Urinary bladder (tissue), 4 donors: ENCODE measurements around the gene ANXA4. TPM values are rescaled to one million over a fixed set of nuclear protein-coding genes. Genes with fewer than 3 reads are reported as not detected.

Experiments used
- DNase-seq: peaks from one replicate; pipeline ENCODE4 v3.0.0-alpha.2; 2015; ENCODE audit errors: extremely low spot score
- H3K27ac ChIP-seq: one replicate; pipeline ENCODE4 v1.5.1; 2013; ENCODE audit warnings: low read depth, mild to moderate bottlenecking, moderate library complexity
- H3K36me3 ChIP-seq: one replicate; pipeline ENCODE4 v1.6.1; 2013; ENCODE audit warnings: mild to moderate bottlenecking, moderate library complexity; ENCODE audit not compliant: insufficient read depth
- H3K4me1 ChIP-seq: one replicate; pipeline ENCODE4 v1.6.1; 2013; ENCODE audit warnings: mild to moderate bottlenecking, moderate library complexity; ENCODE audit not compliant: insufficient read depth
- H3K4me3 ChIP-seq: one replicate; pipeline ENCODE4 v1.5.1; 2013; ENCODE audit warnings: low read depth, low read length
- WGBS: extraction: QIAGEN DNeasy Blood & Tissue Kit; methylation state at CpG from one replicate; pipeline ENCODE4 v1.1.7; 2013; 5-methylcytosine and 5-hydroxymethylcytosine counted together
- polyA plus RNA-seq: library from polyadenylated mRNA; stranded (reverse); fragments of 200-250 nt; gene quantifications from one replicate; pipeline ENCODE4 v1.2.3, GENCODE V29; 2013
- small RNA-seq: library from RNA; depleted of rRNA; stranded (forward); fragments of <200 nt; gene quantifications from one replicate; pipeline ENCODE3, GENCODE V24; 2014
- total RNA-seq: library from RNA; depleted of rRNA; stranded (reverse); fragments of >200 nt; gene quantifications from one replicate; pipeline ENCODE4 v1.2.3, GENCODE V29; 2014
- donor health status: healthy with polysubstance abuse.
- donor health status: healthy.

Gene ANXA4
- total and polyA plus RNA-seq, 2 donors: 27.1 to 68.0 TPM

- Histone ChIP-seq H3K4me3 (no peak overlapping the region), H3K27ac (no peak overlapping the region), H3K4me1 (no peaks in the 10 kb centered on the region), H3K36me3 (no peaks in the 10 kb centered on the region)
- DNase-seq: no peak
- WGBS: 53% methylated on average over 1 of the region's 1 CpG
Observed at GRCh38 chr2:69863298-69863697, 121.4 kb downstream of the ANXA4 start.

Small RNAs within 50 kb of the gene (small RNA-seq; reads per million reads assigned to genes)
- gene RPL23AP92: not detected

Other genes starting within 250 kb of the ANXA4 start
- gene AAK1, start 98.4 kb upstream of the ANXA4 start, total RNA-seq: 51.5 TPM
- gene AAK1, start 98.4 kb upstream of the ANXA4 start, polyA plus RNA-seq: 9.3 TPM
- 26.8 TPM for gene GMCL1, start 87.5 kb downstream of the ANXA4 start, total RNA-seq
- 11.2 TPM for gene GMCL1, start 87.5 kb downstream of the ANXA4 start, polyA plus RNA-seq
- gene SNRNP27, start 151.8 kb downstream of the ANXA4 start, total RNA-seq: 39.6 TPM
- 49.4 TPM for gene SNRNP27, start 151.8 kb downstream of the ANXA4 start, polyA plus RNA-seq
- 10.2 TPM for gene MXD1, start 173.0 kb downstream of the ANXA4 start, total RNA-seq
- gene MXD1, start 173.0 kb downstream of the ANXA4 start, polyA plus RNA-seq: 6.5 TPM
- gene ASPRV1, start 219.5 kb downstream of the ANXA4 start, total RNA-seq: 2.9 TPM
- gene ASPRV1, start 219.5 kb downstream of the ANXA4 start, polyA plus RNA-seq: 1.9 TPM